GM12878 (cell line): ENCODE data around the gene TNKS2. TPM values are rescaled to one million over a fixed set of nuclear protein-coding genes. Genes with fewer than 3 reads are reported as not detected.
A peak's percentile ranks its signal among the peaks of the same experiment; 100 is the strongest.

Source experiments
- ESRRA ChIP-seq: IDR thresholded peaks from 2 replicates; pipeline ENCODE4 v1.6.1; 2012; ENCODE audit warnings: mild to moderate bottlenecking, low read length, improper control_type of control experiment
- ETV6 ChIP-seq, 2 experiments: fragments of 450-650 bp in 1 of 2; IDR thresholded peaks in 1 of 2; conservative IDR thresholded peaks in 1 of 2; 2 replicates each; pipeline ENCODE4 v1.6.1; 2014; ENCODE audit warnings: antibody characterized with exemption in 1 of 2, borderline replicate concordance in 1 of 2, low read depth in 1 of 2, mild to moderate bottlenecking in 1 of 2, moderate library complexity in 1 of 2
- FOS ChIP-seq: IDR thresholded peaks from 3 replicates; pipeline ENCODE4 v1.6.1; 2011; ENCODE audit warnings: borderline replicate concordance; ENCODE audit not compliant: insufficient read length; ENCODE audit errors: extremely low read depth
- HCFC1 ChIP-seq: fragments of 150-350 bp; IDR thresholded peaks from 2 replicates; pipeline ENCODE4 v1.6.1; 2014; ENCODE audit warnings: low read length
- HDAC6 ChIP-seq: fragments of 200-600 bp; sonication (generic); IDR thresholded peaks from one replicate; pipeline ENCODE4 v1.8.0; 2017; ENCODE audit warnings: antibody characterized with exemption; ENCODE audit not compliant: unreplicated experiment
- NR2C1 ChIP-seq: fragments of 450-650 bp; IDR thresholded peaks from 2 replicates; pipeline ENCODE4 v1.6.1; 2017; ENCODE audit warnings: antibody characterized with exemption, mild to moderate bottlenecking, moderate library complexity
- RAD51 ChIP-seq: fragments of 450-650 bp; IDR thresholded peaks from 2 replicates; pipeline ENCODE4 v1.6.1; 2016; ENCODE audit warnings: moderate library complexity, mild to moderate bottlenecking, inconsistent platforms
- RCOR1 ChIP-seq: conservative IDR thresholded peaks from 2 replicates; pipeline ENCODE4 v1.6.1; 2012; ENCODE audit warnings: low read depth, low read length, improper control_type of control experiment
- SRF ChIP-seq, 2 experiments: IDR thresholded peaks; 2 replicates each; pipeline ENCODE4 v1.6.1; 2011; ENCODE audit warnings: low read depth in 2 of 2, low read length in 2 of 2, mild to moderate bottlenecking in 1 of 2, moderate library complexity in 1 of 2
- SUZ12 ChIP-seq: fragments of 200-600 bp; sonication (generic); IDR thresholded peaks from one replicate; pipeline ENCODE4 v1.6.1; 2018; ENCODE audit warnings: antibody characterized with exemption, mild to moderate bottlenecking; ENCODE audit not compliant: unreplicated experiment
- ZNF217 ChIP-seq: fragments of 450-650 bp; IDR thresholded peaks from 2 replicates; pipeline ENCODE4 v1.6.1; 2017; ENCODE audit warnings: antibody characterized with exemption, mild to moderate bottlenecking
- ZNF274 ChIP-seq: IDR thresholded peaks from one replicate; pipeline ENCODE4 v1.8.0; 2011; ENCODE audit not compliant: insufficient read length, insufficient read depth
- polyA plus RNA-seq, 11 experiments: library from polyadenylated mRNA; depleted of rRNA in 4 of 11; unstranded in 6 of 11; stranded (reverse) in 5 of 11; fragments of >200 nt; fragmentation: Nextera tagmentation in 4 of 11; fragmentation: Illumina TruSeq in 1 of 11; extraction: Ambion mirVana in 4 of 11; extraction: Trizol in 1 of 11; gene quantifications; 1 replicate in 1 of 11; 2 replicates in 10 of 11; pipeline versions ENCODE4 v1.2.1 to v1.2.3, GENCODE V29; 2011 to 2016; ENCODE audit warnings: inconsistent platforms in 2 of 11, missing spikeins in 2 of 11, low read depth in 1 of 11
- total RNA-seq, 4 experiments: library from RNA; depleted of rRNA in 3 of 4; stranded (reverse); fragments of >200 nt in 3 of 4; fragmentation: Illumina TruSeq in 1 of 4; extraction: Trizol in 1 of 4; gene quantifications; 2 replicates each; pipeline versions ENCODE4 v1.2.1 to v1.2.3, GENCODE V29; 2013 to 2021
- TF ChIP-seq, protein P1 (sequence below): fragments of 450-650 bp; IDR thresholded peaks from 2 replicates; pipeline ENCODE4 v1.6.1; 2017; ENCODE audit warnings: antibody characterized with exemption, mild to moderate bottlenecking, moderate library complexity
- TF ChIP-seq, protein P2 (sequence below): IDR thresholded peaks from 2 replicates; pipeline ENCODE4 v1.6.1; 2011; ENCODE audit warnings: low read depth, low read length, improper control_type of control experiment, borderline replicate concordance
- TF ChIP-seq, protein P3 (sequence below): IDR thresholded peaks from 2 replicates; pipeline ENCODE4 v1.6.1; 2012; ENCODE audit warnings: low read depth, low read length, improper control_type of control experiment
- TF ChIP-seq, protein P4 (sequence below): fragments of 450-650 bp; IDR thresholded peaks from 2 replicates; pipeline ENCODE4 v1.6.1; 2017; ENCODE audit warnings: low read depth, mild to moderate bottlenecking, moderate library complexity
- TF ChIP-seq, protein P5 (sequence below): fragments of 450-650 bp; IDR thresholded peaks from 2 replicates; pipeline ENCODE4 v1.6.1; 2017; ENCODE audit warnings: mild to moderate bottlenecking, moderate library complexity

Gene TNKS2
- total and polyA plus RNA-seq, 10 of the 15 experiments (the other 5 are each of a cell fraction or from before 2014, with no cell fraction given) = 2.9 to 24.2 (median 6.9) TPM

DNA sequence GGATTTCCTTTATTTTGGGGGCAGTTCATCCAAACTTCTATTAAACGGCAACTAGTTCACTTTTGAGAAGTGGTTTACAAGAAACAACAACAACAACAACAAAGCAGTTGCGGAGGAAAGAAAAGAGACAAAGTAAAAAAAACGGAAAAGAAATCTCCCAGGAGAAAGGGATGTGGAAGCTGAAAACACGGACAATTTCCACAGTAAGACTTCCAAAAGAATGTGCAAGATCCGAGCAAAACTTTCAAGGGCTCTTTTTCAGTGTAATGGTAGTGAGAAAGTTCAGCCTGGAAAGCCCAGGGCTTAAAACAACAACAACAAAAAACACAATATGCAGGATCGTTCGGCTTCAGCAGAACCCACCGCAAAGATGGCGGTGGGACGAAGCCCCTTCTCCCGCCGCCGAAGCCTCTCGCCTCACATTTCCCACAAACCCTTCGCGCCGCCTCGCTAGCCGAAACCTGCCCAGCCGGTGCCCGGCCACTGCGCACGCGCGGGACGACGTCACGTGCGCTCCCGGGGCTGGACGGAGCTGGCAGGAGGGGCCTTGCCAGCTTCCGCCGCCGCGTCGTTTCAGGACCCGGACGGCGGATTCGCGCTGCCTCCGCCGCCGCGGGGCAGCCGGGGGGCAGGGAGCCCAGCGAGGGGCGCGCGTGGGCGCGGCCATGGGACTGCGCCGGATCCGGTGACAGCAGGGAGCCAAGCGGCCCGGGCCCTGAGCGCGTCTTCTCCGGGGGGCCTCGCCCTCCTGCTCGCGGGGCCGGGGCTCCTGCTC, at the start of gene TNKS2 (continued):
- peak; percentile 44 for TF ChIP-seq HDAC6
- TF ChIP-seq, protein P1, sequence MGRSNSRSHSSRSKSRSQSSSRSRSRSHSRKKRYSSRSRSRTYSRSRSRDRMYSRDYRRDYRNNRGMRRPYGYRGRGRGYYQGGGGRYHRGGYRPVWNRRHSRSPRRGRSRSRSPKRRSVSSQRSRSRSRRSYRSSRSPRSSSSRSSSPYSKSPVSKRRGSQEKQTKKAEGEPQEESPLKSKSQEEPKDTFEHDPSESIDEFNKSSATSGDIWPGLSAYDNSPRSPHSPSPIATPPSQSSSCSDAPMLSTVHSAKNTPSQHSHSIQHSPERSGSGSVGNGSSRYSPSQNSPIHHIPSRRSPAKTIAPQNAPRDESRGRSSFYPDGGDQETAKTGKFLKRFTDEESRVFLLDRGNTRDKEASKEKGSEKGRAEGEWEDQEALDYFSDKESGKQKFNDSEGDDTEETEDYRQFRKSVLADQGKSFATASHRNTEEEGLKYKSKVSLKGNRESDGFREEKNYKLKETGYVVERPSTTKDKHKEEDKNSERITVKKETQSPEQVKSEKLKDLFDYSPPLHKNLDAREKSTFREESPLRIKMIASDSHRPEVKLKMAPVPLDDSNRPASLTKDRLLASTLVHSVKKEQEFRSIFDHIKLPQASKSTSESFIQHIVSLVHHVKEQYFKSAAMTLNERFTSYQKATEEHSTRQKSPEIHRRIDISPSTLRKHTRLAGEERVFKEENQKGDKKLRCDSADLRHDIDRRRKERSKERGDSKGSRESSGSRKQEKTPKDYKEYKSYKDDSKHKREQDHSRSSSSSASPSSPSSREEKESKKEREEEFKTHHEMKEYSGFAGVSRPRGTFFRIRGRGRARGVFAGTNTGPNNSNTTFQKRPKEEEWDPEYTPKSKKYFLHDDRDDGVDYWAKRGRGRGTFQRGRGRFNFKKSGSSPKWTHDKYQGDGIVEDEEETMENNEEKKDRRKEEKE = peak; percentile 51; the same call in 1 of the 2 replicates
- peak; percentile 68 for TF ChIP-seq RAD51
- TF ChIP-seq FOS = no peak
- TF ChIP-seq, protein P2, sequence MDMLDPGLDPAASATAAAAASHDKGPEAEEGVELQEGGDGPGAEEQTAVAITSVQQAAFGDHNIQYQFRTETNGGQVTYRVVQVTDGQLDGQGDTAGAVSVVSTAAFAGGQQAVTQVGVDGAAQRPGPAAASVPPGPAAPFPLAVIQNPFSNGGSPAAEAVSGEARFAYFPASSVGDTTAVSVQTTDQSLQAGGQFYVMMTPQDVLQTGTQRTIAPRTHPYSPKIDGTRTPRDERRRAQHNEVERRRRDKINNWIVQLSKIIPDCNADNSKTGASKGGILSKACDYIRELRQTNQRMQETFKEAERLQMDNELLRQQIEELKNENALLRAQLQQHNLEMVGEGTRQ = peak; percentile 88
- TF ChIP-seq ESRRA = no peak
- TF ChIP-seq SRF (IDR thresholded peaks at IDR 0.05; ENCODE audit: low read depth in 2 of 2, low read length in 2 of 2) = 0 out of 4 replicates have a peak, but pooled peaks of 1 of the 2 experiments have one; percentile 11
- TF ChIP-seq NR2C1 = no peak
- TF ChIP-seq, protein P3, sequence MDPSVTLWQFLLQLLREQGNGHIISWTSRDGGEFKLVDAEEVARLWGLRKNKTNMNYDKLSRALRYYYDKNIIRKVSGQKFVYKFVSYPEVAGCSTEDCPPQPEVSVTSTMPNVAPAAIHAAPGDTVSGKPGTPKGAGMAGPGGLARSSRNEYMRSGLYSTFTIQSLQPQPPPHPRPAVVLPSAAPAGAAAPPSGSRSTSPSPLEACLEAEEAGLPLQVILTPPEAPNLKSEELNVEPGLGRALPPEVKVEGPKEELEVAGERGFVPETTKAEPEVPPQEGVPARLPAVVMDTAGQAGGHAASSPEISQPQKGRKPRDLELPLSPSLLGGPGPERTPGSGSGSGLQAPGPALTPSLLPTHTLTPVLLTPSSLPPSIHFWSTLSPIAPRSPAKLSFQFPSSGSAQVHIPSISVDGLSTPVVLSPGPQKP = peak; percentile 36; the same call in 1 of the 2 replicates
- TF ChIP-seq, protein P4, sequence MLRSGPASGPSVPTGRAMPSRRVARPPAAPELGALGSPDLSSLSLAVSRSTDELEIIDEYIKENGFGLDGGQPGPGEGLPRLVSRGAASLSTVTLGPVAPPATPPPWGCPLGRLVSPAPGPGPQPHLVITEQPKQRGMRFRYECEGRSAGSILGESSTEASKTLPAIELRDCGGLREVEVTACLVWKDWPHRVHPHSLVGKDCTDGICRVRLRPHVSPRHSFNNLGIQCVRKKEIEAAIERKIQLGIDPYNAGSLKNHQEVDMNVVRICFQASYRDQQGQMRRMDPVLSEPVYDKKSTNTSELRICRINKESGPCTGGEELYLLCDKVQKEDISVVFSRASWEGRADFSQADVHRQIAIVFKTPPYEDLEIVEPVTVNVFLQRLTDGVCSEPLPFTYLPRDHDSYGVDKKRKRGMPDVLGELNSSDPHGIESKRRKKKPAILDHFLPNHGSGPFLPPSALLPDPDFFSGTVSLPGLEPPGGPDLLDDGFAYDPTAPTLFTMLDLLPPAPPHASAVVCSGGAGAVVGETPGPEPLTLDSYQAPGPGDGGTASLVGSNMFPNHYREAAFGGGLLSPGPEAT = 0 out of 2 replicates have a peak, but pooled peaks have one; percentile 31
- TF ChIP-seq RCOR1 = no peak
- TF ChIP-seq ZNF217 = no peak
- peak; percentile 43; the same call in 1 of the 2 replicates for TF ChIP-seq HCFC1
- TF ChIP-seq, protein P5, sequence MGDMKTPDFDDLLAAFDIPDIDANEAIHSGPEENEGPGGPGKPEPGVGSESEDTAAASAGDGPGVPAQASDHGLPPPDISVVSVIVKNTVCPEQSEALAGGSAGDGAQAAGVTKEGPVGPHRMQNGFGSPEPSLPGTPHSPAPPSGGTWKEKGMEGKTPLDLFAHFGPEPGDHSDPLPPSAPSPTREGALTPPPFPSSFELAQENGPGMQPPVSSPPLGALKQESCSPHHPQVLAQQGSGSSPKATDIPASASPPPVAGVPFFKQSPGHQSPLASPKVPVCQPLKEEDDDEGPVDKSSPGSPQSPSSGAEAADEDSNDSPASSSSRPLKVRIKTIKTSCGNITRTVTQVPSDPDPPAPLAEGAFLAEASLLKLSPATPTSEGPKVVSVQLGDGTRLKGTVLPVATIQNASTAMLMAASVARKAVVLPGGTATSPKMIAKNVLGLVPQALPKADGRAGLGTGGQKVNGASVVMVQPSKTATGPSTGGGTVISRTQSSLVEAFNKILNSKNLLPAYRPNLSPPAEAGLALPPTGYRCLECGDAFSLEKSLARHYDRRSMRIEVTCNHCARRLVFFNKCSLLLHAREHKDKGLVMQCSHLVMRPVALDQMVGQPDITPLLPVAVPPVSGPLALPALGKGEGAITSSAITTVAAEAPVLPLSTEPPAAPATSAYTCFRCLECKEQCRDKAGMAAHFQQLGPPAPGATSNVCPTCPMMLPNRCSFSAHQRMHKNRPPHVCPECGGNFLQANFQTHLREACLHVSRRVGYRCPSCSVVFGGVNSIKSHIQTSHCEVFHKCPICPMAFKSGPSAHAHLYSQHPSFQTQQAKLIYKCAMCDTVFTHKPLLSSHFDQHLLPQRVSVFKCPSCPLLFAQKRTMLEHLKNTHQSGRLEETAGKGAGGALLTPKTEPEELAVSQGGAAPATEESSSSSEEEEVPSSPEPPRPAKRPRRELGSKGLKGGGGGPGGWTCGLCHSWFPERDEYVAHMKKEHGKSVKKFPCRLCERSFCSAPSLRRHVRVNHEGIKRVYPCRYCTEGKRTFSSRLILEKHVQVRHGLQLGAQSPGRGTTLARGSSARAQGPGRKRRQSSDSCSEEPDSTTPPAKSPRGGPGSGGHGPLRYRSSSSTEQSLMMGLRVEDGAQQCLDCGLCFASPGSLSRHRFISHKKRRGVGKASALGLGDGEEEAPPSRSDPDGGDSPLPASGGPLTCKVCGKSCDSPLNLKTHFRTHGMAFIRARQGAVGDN = peak; percentile 92
- TF ChIP-seq ETV6 (conservative IDR thresholded peaks at IDR 0.05 in 1 of 2, IDR thresholded peaks at IDR 0.05 in 1 of 2; ENCODE audit: borderline replicate concordance in 1 of 2, low read depth in 1 of 2) = no peak
- no peak for TF ChIP-seq ZNF274
- no peak for TF ChIP-seq SUZ12
